Measurements from ENCODE around the gene HSPG2. TPM values are rescaled to one million over a fixed set of nuclear protein-coding genes. Genes with fewer than 3 reads are reported as not detected.

Gene HSPG2
- total RNA-seq, 1 experiment from 2014 or later, result 35.1 TPM

DNA sequence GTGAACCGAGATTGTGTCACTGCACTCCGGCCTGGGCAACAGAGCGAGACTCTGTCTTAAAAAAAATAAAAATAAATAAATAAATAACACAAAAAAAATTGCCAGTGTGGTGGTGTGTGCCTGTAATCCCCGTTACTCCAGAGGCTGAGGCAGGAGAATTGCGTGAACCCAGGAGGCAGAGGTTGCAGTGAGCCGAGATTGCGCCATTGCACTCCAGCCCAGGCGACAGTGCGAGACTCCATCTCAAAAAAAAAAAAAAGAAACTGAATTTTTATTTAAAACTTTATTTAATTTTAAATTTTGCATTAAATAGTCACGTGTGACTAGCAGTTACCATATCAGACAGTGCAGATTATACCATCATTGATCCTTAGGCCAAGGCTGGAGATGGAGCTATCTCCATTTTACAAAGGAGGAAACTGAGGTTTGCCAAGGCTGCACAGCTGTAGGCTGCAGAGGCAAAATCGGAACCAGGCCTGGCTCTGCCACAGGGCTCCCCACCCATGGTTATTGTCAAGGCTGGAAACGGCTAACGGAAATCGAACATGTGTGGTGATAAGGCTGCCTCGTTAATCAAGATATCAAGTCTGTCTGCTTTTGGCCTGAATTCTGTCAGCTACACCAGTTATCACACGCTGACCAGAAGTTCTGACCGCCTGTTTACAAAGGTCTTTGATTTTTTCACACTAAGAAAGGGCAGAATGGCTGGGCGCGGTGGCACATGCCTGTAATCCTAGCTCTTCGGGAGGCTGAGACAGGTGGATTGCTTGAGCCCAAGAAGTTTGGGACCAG is 20.5 kb downstream of the HSPG2 start:
- Histone ChIP-seq H3K9me3 (ENCODE audit: low read length) (no peaks in the 10 kb centered on the region), H2AFZ (ENCODE audit: low read length) (no peak overlapping the region), H3K4me2 (ENCODE audit: low read length) (no peak overlapping the region), H3K9ac (ENCODE audit: low read length) (no peak overlapping the region), H4K20me1 (ENCODE audit: low read length) (no peaks in the 10 kb centered on the region), H3K36me3 (ENCODE audit: low read depth, low read length) (no peaks in the 10 kb centered on the region), H3K9me2 (replicated peaks; ENCODE audit: low read length) (no peaks in the 10 kb centered on the region), H3K27me3 (ENCODE audit: low read length) (no peaks in the 10 kb centered on the region), H3K4me1 (ENCODE audit: insufficient read depth, low read length) (peaks cover 8% of the 10 kb centered on the region; the same call in 1 of the 2 replicates), H3K79me2 (ENCODE audit: low read length) (no peaks in the 10 kb centered on the region), H3K4me3 (ENCODE audit: low read length) (no peak overlapping the region), H3F3A (ENCODE audit: low read length, unreplicated experiment) (no peaks in the 10 kb centered on the region), H3K27ac (ENCODE audit: low read length) (no peak overlapping the region)
- intact Hi-C loops (cut with micrococcal nuclease), result no loop called here
- POLR2A ChIA-PET (ENCODE audit: unreplicated experiment), result no interaction called here
- ATAC-seq (no peak), DNase-seq (no peak)
- no TSS peak for BruUV-seq (replicated peaks)
- TF ChIP-seq CTCF (conservative IDR thresholded peaks at IDR 0.05; ENCODE audit: low read depth, low read length) (no peak), EZH2phosphoT487 (IDR thresholded peaks at IDR 0.05; ENCODE audit: borderline replicate concordance, low read length) (no peak), EZH2 (IDR thresholded peaks at IDR 0.05; ENCODE audit: low read length, unreplicated experiment) (no peak)
- CTCF ChIA-PET, result no interaction called here

GRCh38 chr1:21914880-21915640 is 22.1 kb downstream of the HSPG2 start:
- POLR2A ChIA-PET (ENCODE audit: unreplicated experiment), result no interaction called here

More at GRCh38 chr1:21914880-21915640, 22.1 kb downstream of the HSPG2 start:
- Histone ChIP-seq H3K9ac (ENCODE audit: low read length) (no peak overlapping the region), H3K79me2 (ENCODE audit: low read length) (no peaks in the 10 kb centered on the region), H3K27ac (ENCODE audit: low read length) (no peak overlapping the region), H3K4me3 (ENCODE audit: low read length) (no peak overlapping the region), H3K9me2 (replicated peaks; ENCODE audit: low read length) (no peaks in the 10 kb centered on the region), H3K4me1 (ENCODE audit: insufficient read depth, low read length) (peaks cover 8% of the 10 kb centered on the region; the same call in 1 of the 2 replicates), H3K27me3 (ENCODE audit: low read length) (no peaks in the 10 kb centered on the region), H3K4me2 (ENCODE audit: low read length) (no peak overlapping the region), H3K36me3 (ENCODE audit: low read depth, low read length) (no peaks in the 10 kb centered on the region), H3K9me3 (ENCODE audit: low read length) (no peaks in the 10 kb centered on the region), H3F3A (ENCODE audit: low read length, unreplicated experiment) (no peaks in the 10 kb centered on the region), H2AFZ (ENCODE audit: low read length) (no peak overlapping the region), H4K20me1 (ENCODE audit: low read length) (no peaks in the 10 kb centered on the region)
- CTCF ChIA-PET, result interaction anchor here (0.6 kb wide), 2 partner anchors 49 to 89 kb away, joined by 3 to 5 read pairs; no protein-coding TSS in a partner anchor
- ATAC-seq, result no peak
- DNase-seq, result no peak
- intact Hi-C loops (cut with micrococcal nuclease), result no loop called here
- no TSS peak for BruUV-seq (replicated peaks)
- no peak for TF ChIP-seq EZH2phosphoT487 (IDR thresholded peaks at IDR 0.05; ENCODE audit: borderline replicate concordance, low read length)
- no peak for TF ChIP-seq EZH2 (IDR thresholded peaks at IDR 0.05; ENCODE audit: low read length, unreplicated experiment)
- TF ChIP-seq CTCF (conservative IDR thresholded peaks at IDR 0.05; ENCODE audit: low read depth, low read length), result no peak

Measured in PC-3 (cell line).